Naive thymus-derived CD4-positive, alpha-beta T cell (primary cell): ENCODE measurements around the gene GPX6. TPM values are rescaled to one million over a fixed set of nuclear protein-coding genes. Genes with fewer than 3 reads are reported as not detected.
A peak's percentile ranks its signal among the peaks of the same experiment; 100 is the strongest.
"Not testable (repeated sequence)": the region's sequence is repeated elsewhere in the genome, so short reads cannot be mapped to it uniquely, and the experiment has no call there.

Source experiments
- ATAC-seq: fragments of 150-1000 bp; cut with Tn5 transposase; 2 replicates; pipeline ENCODE4 v1.10.0; 2021; ENCODE audit warnings: mild to moderate bottlenecking, moderate library complexity
- CTCF ChIA-PET: fragments of 350-600 bp; sonication (Branson Sonifier 250); formaldehyde crosslinking; loops from one replicate; lab custom pipeline; 2021; ENCODE audit warnings: antibody characterized with exemption; lab: Charles Lee
- POLR2A ChIA-PET: fragments of 350-600 bp; sonication (Branson Sonifier 250); formaldehyde crosslinking; loops from one replicate; lab custom pipeline; 2021; ENCODE audit warnings: antibody characterized with exemption, inconsistent platforms; lab: Charles Lee
- DNase-seq, 9 donors: peaks; one replicate each; pipeline versions ENCODE4 v3.0.0 to v3.0.0-alpha.2; 2020 to 2022; ENCODE audit warnings: mixed read lengths in 1 of 9
- H3K27ac ChIP-seq: one replicate; pipeline ENCODE4 v1.7.0; 2013; ENCODE audit warnings: mild to moderate bottlenecking, low read depth, low read length, moderate library complexity
- H3K27me3 ChIP-seq, 2 donors: one replicate each; pipeline ENCODE4 v1.7.0; 2013; ENCODE audit warnings: low read length in 2 of 2, mild to moderate bottlenecking in 2 of 2, moderate library complexity in 2 of 2; ENCODE audit not compliant: control insufficient read depth in 2 of 2, insufficient read depth in 2 of 2
- H3K36me3 ChIP-seq, 3 experiments: 1 replicate in 2 of 3; 2 replicates in 1 of 3; pipeline ENCODE4 v1.7.0; 2013; ENCODE audit warnings: low read length in 3 of 3, mild to moderate bottlenecking in 3 of 3, moderate library complexity in 1 of 3; ENCODE audit not compliant: insufficient read depth in 3 of 3, control insufficient read depth in 2 of 3
- H3K4me1 ChIP-seq, 2 donors: one replicate each; pipeline ENCODE4 v1.7.0; 2013; ENCODE audit warnings: low read length in 2 of 2, mild to moderate bottlenecking in 2 of 2, moderate library complexity in 1 of 2; ENCODE audit not compliant: control insufficient read depth in 2 of 2, insufficient read depth in 2 of 2
- H3K4me3 ChIP-seq: 2 replicates; pipeline ENCODE4 v1.7.0; 2013; ENCODE audit warnings: mild to moderate bottlenecking, low read length
- H3K9me3 ChIP-seq, 3 experiments: 1 replicate in 2 of 3; 2 replicates in 1 of 3; pipeline ENCODE4 v1.7.0; 2013; ENCODE audit warnings: low read length in 3 of 3; ENCODE audit not compliant: control insufficient read depth in 2 of 3
- H3K27ac Mint-ChIP-seq, 9 donors: one replicate each; pipeline ENCODE4 v1.8.0; 2020 to 2022; ENCODE audit warnings: mixed read lengths in 9 of 9, mild to moderate bottlenecking in 8 of 9, moderate library complexity in 5 of 9, inconsistent platforms in 2 of 9
- H3K27me3 Mint-ChIP-seq, 5 donors: one replicate each; pipeline ENCODE4 v1.8.0; 2021 to 2022; ENCODE audit warnings: mixed read lengths in 5 of 5, mild to moderate bottlenecking in 1 of 5
- H3K36me3 Mint-ChIP-seq, 5 donors: one replicate each; pipeline ENCODE4 v1.8.0; 2020 to 2022; ENCODE audit warnings: mixed read lengths in 5 of 5, mild to moderate bottlenecking in 3 of 5, inconsistent platforms in 1 of 5
- H3K4me1 Mint-ChIP-seq, 7 donors: one replicate each; pipeline ENCODE4 v1.8.0; 2020 to 2022; ENCODE audit warnings: mixed read lengths in 7 of 7, mild to moderate bottlenecking in 3 of 7, inconsistent platforms in 1 of 7
- H3K4me3 Mint-ChIP-seq, 10 donors: one replicate each; pipeline ENCODE4 v1.8.0; 2020 to 2022; ENCODE audit warnings: mild to moderate bottlenecking in 10 of 10, mixed read lengths in 10 of 10, moderate library complexity in 6 of 10, inconsistent platforms in 2 of 10
- H3K9me3 Mint-ChIP-seq, 11 donors: one replicate each; pipeline ENCODE4 v1.8.0; 2020 to 2022; ENCODE audit warnings: mixed read lengths in 11 of 11, mild to moderate bottlenecking in 4 of 11, inconsistent platforms in 1 of 11, moderate library complexity in 1 of 11
- intact Hi-C, 2 donors: fragments of 100-400 bp; cut with micrococcal nuclease; formaldehyde crosslinking; loops; one replicate each; pipeline ENCODE4 v1.15.1; 2023
- polyA plus RNA-seq, 2 donors: library from polyadenylated mRNA; unstranded; fragments of 300-500 nt; fragmentation: Illumina TruSeq; gene quantifications; one replicate each; pipeline ENCODE4 v1.2.3, GENCODE V29; 2021
- total RNA-seq, 6 experiments: library from RNA in 5 of 6; stranded (reverse) in 5 of 6; gene quantifications; 1 replicate in 5 of 6; 2 replicates in 1 of 6; pipeline ENCODE4 v1.2.3 and lab custom pipeline; 2021 to 2026

GPX6 gene
- total and polyA plus RNA-seq, 7 experiments from 2014 or later = not detected

DNA sequence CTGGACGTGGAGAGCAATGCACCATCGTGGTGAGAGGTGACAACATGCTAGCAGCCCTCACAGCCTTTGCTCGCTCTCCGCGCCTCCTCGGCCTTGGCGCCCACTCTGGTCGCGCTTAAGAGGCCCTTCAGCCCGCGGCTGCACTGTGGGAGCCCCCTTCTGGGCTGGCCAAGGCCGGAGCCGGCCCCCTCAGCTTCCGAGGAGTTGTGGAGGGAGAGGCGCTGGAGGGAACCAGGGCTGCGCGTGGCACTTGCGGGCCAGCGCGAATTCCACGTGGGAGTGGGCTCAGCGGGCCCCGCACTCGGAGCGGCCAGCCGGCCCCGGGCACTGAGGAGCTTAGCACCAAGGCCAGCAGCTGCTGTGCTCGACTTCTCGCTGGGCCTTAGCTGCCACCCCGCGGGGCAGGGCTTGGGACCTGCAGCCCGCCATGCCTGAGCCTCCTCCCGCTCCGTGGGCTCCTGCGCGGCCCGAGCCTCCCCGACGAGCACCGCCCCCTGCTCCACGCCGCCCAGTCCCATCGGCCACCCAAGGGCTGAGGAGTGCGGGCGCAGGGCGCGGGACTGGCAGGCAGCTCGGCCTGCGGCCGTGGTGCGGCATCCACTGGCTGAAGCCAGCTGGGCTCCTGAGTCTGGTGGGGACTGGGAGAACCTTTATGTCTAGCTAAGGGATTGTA lies 3.8 kb downstream of the GPX6 start:
- Histone ChIP-seq H3K9me3 (no peaks in the 10 kb centered on the region), H3K27ac (no peak overlapping the region), H3K27me3 (no peaks in the 10 kb centered on the region), H3K4me1 (no peaks in the 10 kb centered on the region), H3K36me3 (no peaks in the 10 kb centered on the region), H3K4me3 (no peak overlapping the region)
- Mint-ChIP-seq H3K9me3 (no peaks in the 10 kb centered on the region), H3K4me3 (no peak overlapping the region), H3K4me1 (peaks cover 7 to 16% (median 11%) of the 10 kb centered on the region in 7 donors), H3K27ac (no peak overlapping the region), H3K27me3 (peaks cover 0 to 34% (median 25%) of the 10 kb centered on the region in 5 donors), H3K36me3 (peaks cover 0 to 4% (median 0%) of the 10 kb centered on the region in 5 donors)
- ChIA-PET POLR2A (no interaction called here), CTCF (interaction anchor here (0.7 kb wide), 1 partner anchor 12 kb away, joined by 3 read pairs; no protein-coding TSS in a partner anchor)
- DNase-seq (no peak), ATAC-seq (no peak)
- intact Hi-C loops = no loop called here

DNA sequence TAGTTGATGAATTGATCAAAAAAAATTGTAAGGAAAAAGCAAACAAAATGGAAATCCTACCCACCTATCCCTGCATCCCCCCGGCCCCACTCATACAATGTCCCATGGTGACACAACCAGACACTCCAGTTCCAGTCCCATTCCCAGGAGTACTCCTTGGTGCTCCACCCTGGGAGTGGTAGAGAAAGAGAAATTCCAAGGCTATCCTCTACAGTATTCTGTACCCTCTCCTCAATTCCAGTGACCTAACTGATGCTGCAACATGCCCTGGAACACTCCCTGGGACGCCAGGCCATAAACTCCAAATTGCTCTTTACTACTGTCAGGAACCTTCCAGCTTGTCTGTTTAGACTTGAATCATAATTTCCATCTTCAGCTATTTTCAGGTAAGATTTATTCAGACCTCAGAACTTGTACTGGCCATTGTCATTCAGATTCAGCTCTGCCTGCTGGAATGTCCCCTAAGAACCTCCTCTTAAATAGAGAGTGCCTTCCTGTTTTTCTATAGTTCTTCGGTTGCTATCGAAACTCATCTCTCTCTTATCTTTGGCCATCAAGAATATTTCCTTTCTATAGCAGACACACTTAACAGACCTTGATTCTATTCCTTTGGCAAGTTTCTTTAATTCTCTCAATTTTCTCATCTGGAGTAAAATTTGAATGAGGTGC lies 8.7 kb downstream of the GPX6 start:
- H3K4me3 Mint-ChIP-seq = peak overlapping the region in 9 of 10 donors; percentile 14 to 70 (median 56)
- Histone ChIP-seq H3K4me1 (no peaks in the 10 kb centered on the region), H3K36me3 (no peaks in the 10 kb centered on the region), H3K27ac (no peak overlapping the region), H3K9me3 (no peaks in the 10 kb centered on the region), H3K4me3 (no peak overlapping the region), H3K27me3 (no peaks in the 10 kb centered on the region)
- no peaks in the 10 kb centered on the region for H3K9me3 Mint-ChIP-seq
- ChIA-PET POLR2A (interaction anchor here (0.5 to 1.4 kb wide), 3 partner anchors 11 to 19 kb away, joined by 3 read pairs; partner anchors contain the start of gene GPX5), CTCF (interaction anchor here (0.6 kb wide), 2 partner anchors 10 to 261 kb away, joined by 3 to 4 read pairs; no protein-coding TSS in a partner anchor)
- H3K36me3 Mint-ChIP-seq = peaks cover 0 to 4% (median 0%) of the 10 kb centered on the region in 5 donors
- peaks cover 11 to 28% (median 20%) of the 10 kb centered on the region in 7 donors for H3K4me1 Mint-ChIP-seq
- ATAC-seq (peak; percentile 37), DNase-seq (peak in 4 of 9 donors; percentile 6 to 17 (median 10))
- H3K27me3 Mint-ChIP-seq = peaks cover 0 to 16% (median 9%) of the 10 kb centered on the region in 5 donors
- intact Hi-C loops = loop anchor here (1.0 to 5.0 kb wide), 4 partner anchors 16 to 35 kb away; no protein-coding TSS in a partner anchor
- H3K27ac Mint-ChIP-seq = peak overlapping the region; percentile 10 to 82 (median 64)

DNA sequence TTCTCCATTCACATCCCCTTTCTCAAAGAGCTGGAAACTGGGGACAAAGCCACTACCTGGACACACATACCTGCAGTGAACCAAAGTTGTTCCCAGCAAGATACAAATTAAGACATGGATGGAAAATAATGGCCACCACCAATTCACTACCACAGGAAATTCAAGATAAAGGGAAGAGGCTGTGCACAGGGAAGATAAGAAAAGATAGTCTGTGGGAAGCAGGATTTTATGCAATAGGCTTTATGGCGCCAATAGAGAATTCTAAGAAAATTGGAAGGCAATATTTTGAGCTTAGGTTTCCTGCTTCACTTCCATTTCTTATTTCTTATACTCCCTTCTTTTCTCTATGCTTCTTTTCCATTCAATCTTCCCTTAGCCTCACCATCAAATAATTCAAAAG lies 9.9 kb downstream of the GPX6 start:
- Histone ChIP-seq H3K27me3 (no peaks in the 10 kb centered on the region), H3K27ac (no peak overlapping the region), H3K9me3 (no peaks in the 10 kb centered on the region), H3K36me3 (no peaks in the 10 kb centered on the region), H3K4me1 (no peaks in the 10 kb centered on the region), H3K4me3 (no peak overlapping the region)
- Mint-ChIP-seq H3K4me1 (peaks cover 11 to 28% (median 20%) of the 10 kb centered on the region in 7 donors), H3K9me3 (no peaks in the 10 kb centered on the region), H3K4me3 (no peak overlapping the region), H3K27me3 (peaks cover 0 to 11% (median 9%) of the 10 kb centered on the region in 5 donors), H3K36me3 (peaks cover 0 to 4% (median 0%) of the 10 kb centered on the region in 5 donors), H3K27ac (no peak overlapping the region)
- DNase-seq (no peak), ATAC-seq (no peak)
- ChIA-PET CTCF (interaction anchor here (0.7 kb wide), 1 partner anchor 37 kb away, joined by 3 read pairs; no protein-coding TSS in a partner anchor), POLR2A (interaction anchor here (1.4 kb wide), 2 partner anchors 12 to 37 kb away, joined by 3 read pairs; no protein-coding TSS in a partner anchor)
- intact Hi-C loops = loop anchor here (2.0 to 5.0 kb wide), 3 partner anchors 17 to 37 kb away; no protein-coding TSS in a partner anchor

DNA sequence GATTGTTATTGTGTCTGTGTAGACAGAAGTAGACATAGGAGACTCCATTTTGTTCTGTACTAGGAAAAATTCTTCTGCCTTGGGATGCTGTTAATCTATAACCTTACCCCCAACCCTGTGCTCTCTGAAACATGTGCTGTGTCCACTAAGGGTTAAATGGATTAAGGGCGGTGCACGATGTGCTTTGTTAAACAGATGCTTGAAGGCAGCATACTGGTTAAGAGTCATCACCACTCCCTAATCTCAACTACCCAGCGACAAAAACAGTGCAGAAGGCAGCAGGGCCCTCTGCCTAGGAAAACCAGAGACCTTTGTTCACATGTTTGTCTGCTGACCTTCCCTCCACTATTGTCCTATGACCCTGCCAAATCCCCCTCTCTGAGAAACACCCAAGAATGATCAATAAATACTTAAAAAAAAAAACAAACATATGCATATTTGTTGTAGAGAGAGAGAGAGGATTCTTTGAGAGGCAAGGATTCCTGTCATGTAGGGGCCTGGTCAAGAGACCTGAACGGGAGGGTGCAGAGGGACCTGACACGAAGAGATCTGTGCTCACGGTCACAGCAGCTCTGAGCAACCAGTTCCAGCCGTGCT lies 12.8 kb downstream of the GPX6 start:
- CTCF ChIA-PET, H3K27ac ChIP-seq, H3K36me3 Mint-ChIP-seq, H3K27me3 ChIP-seq, ATAC-seq, H3K4me1 ChIP-seq, H3K27ac Mint-ChIP-seq, DNase-seq, intact Hi-C loops, H3K36me3 ChIP-seq, H3K4me3 ChIP-seq, H3K9me3 Mint-ChIP-seq, H3K9me3 ChIP-seq, POLR2A ChIA-PET, H3K4me3 Mint-ChIP-seq: not testable (repeated sequence)
- Mint-ChIP-seq H3K4me1 (peaks cover 11 to 23% (median 18%) of the 10 kb centered on the region in 7 donors), H3K27me3 (peaks cover 0 to 26% (median 10%) of the 10 kb centered on the region in 5 donors)

DNA sequence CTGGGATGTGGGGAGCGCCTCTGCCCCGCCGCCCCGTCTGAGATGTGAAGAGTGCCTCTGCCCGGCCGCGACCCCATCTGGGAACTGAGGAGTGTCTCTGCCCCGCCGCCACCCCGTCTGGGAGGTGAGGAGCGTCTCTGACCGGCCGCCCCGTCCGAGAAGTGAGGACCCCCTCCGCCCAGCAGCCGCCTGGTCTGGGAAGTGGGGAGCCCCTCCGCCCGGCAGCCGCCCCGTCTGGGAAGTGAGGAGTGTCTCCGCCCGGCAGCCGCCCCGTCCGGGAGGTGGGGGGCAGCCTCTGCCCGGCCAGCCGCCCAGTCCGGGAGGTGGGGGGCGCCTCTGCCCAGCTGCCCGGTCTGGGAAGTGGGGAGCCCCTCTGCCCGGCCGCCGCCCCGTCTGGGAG lies 13.5 kb downstream of the GPX6 start:
- H3K27me3 ChIP-seq, intact Hi-C loops, ATAC-seq, H3K9me3 ChIP-seq, H3K36me3 Mint-ChIP-seq, POLR2A ChIA-PET, H3K27ac ChIP-seq, DNase-seq, CTCF ChIA-PET, H3K4me1 ChIP-seq, H3K9me3 Mint-ChIP-seq, H3K4me3 Mint-ChIP-seq, H3K4me3 ChIP-seq, H3K27ac Mint-ChIP-seq, H3K36me3 ChIP-seq: not testable (repeated sequence)
- Mint-ChIP-seq H3K27me3 (peaks cover 0 to 30% (median 10%) of the 10 kb centered on the region in 5 donors), H3K4me1 (peaks cover 8 to 17% (median 11%) of the 10 kb centered on the region in 7 donors)

DNA sequence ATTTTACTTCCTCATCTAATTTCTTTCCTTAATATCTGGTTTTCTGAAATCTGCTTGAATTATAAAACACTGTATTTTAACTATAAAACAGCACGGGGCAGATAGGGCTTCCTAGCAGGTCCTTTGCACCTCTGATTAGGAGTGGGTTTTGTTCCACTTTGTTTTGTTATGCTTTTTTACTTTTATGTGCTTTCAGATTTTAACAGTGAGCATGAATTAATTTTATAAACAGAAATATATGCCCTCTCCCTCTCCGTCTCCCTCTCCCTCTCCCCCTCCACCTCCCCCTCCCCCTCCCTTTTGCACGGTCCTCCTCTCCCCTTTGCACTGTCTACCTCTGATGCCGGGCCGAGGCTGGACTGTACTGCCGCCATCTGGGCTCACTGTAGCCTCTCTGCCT lies 14.3 kb downstream of the GPX6 start:
- Mint-ChIP-seq H3K36me3 (no peaks in the 10 kb centered on the region), H3K27ac (peak overlapping the region in 1 of 9 donors; percentile 38), H3K4me1 (peaks cover under 1 to 8% (median 3%) of the 10 kb centered on the region in 7 donors), H3K9me3 (no peaks in the 10 kb centered on the region), H3K27me3 (peaks cover 0 to 32% (median 17%) of the 10 kb centered on the region in 5 donors), H3K4me3 (no peak overlapping the region)
- no peaks in the 10 kb centered on the region for H3K4me1 ChIP-seq
- intact Hi-C loops = no loop called here
- no peaks in the 10 kb centered on the region for H3K27me3 ChIP-seq
- ATAC-seq (no peak), DNase-seq (no peak)
- no peaks in the 10 kb centered on the region for H3K9me3 ChIP-seq
- ChIA-PET POLR2A (no interaction called here), CTCF (no interaction called here)
- no peak overlapping the region for H3K4me3 ChIP-seq
- no peaks in the 10 kb centered on the region for H3K36me3 ChIP-seq
- no peak overlapping the region for H3K27ac ChIP-seq
